Fibroblast of pulmonary artery (primary cell): ENCODE data around the gene CAMSAP1.
"Not testable (repeated sequence)": the region's sequence is repeated elsewhere in the genome, so short reads cannot be mapped to it uniquely, and the experiment has no call there.

ENCODE experiments used
- DNase-seq: peaks from one replicate; pipeline ENCODE4 v3.0.0-alpha.2; 2010; ENCODE audit warnings: low read depth
- H3K4me3 ChIP-seq: replicated peaks from 2 replicates; pipeline ENCODE4 v1.5.1; 2011; ENCODE audit warnings: low read depth, mild to moderate bottlenecking, control low read depth, low read length, moderate library complexity
- CTCF ChIP-seq: IDR thresholded peaks from 2 replicates; pipeline ENCODE4 v1.5.1; 2011; ENCODE audit warnings: mild to moderate bottlenecking, control low read depth, low read length, inconsistent platforms; ENCODE audit errors: missing control alignments

The CAMSAP1 gene

DNA sequence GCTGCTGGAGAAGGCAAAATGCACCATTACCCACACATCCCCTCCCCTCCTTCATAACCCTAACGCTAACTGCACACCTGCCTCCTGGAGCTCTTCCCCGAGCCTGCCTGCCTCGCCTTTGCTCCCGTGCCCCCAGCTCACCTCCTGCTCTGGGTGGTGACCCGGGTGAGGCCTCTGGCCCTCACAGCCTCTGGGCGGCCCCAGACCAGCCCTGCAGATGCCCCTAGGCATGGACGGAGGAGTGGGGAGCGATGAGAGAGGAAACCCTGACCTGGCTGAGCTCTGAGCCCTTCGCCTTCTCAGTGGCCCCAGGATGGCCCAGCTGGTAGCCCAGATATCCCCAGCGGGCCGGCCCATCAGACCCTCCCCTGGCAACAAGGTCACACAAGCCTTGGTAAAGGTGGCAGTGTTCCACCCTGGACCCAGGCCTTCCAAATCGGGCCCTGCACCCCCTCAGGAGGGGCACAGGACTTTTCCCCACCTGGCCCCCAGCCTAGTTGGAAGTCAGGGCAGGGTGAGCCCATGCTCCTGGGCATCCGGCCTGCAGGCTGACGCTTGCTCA, 14.5 kb upstream of the CAMSAP1 start:
- DNase-seq: no peak
- TF ChIP-seq CTCF: no peak
- H3K4me3 ChIP-seq: no peak overlapping the region

GRCh38 chr9:135920973-135921585, 13.7 kb upstream of the CAMSAP1 start:
- no peak overlapping the region for H3K4me3 ChIP-seq
- no peak for TF ChIP-seq CTCF

GRCh38 chr9:135920256-135920930, 13.0 kb upstream of the CAMSAP1 start:
- no peak for DNase-seq
- no peak overlapping the region for H3K4me3 ChIP-seq
- no peak for TF ChIP-seq CTCF

More at GRCh38 chr9:135920973-135921585, 13.7 kb upstream of the CAMSAP1 start:
- no peak for DNase-seq

DNA sequence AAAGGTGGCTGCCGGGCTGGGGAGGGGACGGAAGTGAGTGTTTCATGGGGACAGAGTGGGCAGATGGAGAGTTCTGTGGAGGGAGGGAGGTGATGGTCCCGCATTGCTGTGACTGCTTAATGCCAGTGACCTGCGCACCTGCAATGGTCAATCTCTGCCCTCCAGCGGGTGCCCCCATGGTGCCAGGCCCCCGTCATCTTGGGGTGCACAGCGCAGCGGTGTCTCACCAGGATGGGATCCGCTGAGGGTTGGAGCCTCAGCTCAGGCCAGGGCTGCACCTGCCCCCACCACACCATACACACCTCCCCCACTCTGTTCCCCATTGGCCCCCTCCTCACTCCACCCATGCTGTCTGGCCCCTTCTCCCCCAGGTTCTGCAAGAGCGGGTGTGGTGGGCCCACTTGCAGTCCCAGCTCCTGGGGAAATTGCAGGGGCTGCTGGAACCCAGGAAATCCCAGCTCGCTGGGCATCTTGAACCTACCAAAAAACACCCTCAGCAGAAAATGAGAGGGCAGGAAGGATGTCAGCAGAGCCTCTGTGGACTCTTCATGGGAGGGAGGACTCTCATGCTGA, 12.1 kb upstream of the CAMSAP1 start:
- H3K4me3 ChIP-seq: no peak overlapping the region
- no peak for TF ChIP-seq CTCF
- DNase-seq: no peak

DNA sequence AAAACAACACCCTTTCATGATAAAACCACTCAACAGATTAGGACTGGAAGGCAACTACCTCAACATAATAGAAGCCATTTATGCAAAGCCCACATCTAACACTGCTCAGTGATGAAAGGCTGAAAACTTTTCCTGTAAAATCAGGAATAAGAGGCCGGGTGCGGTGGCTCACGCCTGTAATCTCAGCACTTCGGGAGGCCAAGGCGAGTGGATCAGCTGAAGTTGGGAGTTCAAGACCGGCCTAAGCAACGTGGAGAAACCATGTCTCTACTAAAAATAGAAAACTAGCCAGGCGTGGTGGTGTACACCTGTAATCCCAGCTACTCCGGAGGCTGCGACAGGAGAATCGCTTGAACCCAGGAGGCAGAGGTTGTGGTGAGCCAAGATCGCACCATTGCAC, 8.9 kb upstream of the CAMSAP1 start:
- DNase-seq, H3K4me3 ChIP-seq: not testable (repeated sequence)

GRCh38 chr9:135914921-135915320, 7.6 kb upstream of the CAMSAP1 start:
- TF ChIP-seq CTCF: no peak
- DNase-seq: no peak
- no peak overlapping the region for H3K4me3 ChIP-seq

- not testable (repeated sequence) for H3K4me3 ChIP-seq, DNase-seq
Measured at GRCh38 chr9:135911233-135911632, 3.9 kb upstream of the CAMSAP1 start.
